DMS79 (cell line): ENCODE measurements around the gene TMCO5A.
"Not testable (repeated sequence)": the region's sequence is repeated elsewhere in the genome, so short reads cannot be mapped to it uniquely, and the experiment has no call there.

ENCODE experiments used
- DNase-seq: peaks from one replicate; lab custom pipeline; 2025; lab: John Stamatoyannopoulos, UW

The TMCO5A gene

DNA sequence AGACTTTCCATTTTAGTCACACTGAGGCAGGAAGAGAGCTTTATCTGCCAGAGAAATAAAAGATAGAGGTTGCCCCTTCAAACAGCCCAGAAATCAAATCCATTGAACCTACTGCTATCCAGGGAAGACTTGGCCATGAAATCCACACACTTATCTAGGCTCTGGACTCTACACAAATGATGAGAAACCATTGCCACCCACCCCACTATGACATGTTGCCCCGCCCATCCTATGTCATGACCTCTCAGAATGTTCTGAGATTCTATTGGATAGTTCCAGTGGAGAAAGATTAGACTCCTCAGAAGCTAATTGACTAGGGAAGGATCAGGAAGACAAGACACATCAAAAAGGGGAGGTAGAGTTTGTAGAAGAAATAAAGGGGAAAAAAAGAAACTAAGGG, at the start of gene TMCO5A:
TMCO5A (plus strand) TSS at position 301 of the 400 bp plus-strand sequence. CDS start 1,684 bp downstream, outside the sequence.
- no peak for DNase-seq

DNA sequence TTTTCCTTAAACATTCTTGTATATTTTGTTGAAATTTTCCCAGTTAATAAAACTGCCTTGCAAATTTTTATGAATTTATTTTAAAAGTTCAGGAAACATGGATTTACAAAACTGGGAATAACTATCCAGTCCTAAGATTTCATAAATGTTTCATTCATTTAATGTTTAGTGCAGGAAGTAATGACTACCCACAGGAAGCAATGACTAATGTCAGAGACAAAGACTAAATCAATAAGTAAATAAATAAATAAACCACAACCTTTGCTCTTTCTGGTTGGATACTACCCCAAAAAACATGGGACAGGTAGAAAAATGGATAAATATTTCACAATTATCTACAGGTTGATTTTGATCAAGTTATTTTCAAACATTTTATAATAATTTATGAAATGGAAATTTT, 48.8 kb upstream of the TMCO5A start:
- DNase-seq = no peak

DNA sequence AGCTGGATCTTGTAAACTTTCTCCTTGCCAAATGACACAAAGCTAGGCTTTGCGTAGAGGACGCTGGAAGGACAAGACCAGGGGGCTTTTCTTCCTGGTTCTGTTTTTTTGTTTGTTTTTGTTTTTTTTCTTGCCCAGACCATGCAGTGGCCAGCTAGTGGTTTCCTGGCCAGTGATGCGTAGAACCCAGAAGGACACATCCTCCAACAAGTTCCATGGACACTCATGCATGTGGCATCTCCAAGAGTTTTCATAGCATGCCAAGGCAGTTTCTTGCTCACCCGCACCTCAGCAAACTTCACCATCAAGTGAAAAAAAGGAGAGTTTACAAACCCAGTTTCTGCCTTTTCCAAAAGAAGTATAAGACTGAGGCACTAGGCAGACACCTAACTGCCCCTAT, 46.1 kb upstream of the TMCO5A start:
- no peak for DNase-seq

DNA sequence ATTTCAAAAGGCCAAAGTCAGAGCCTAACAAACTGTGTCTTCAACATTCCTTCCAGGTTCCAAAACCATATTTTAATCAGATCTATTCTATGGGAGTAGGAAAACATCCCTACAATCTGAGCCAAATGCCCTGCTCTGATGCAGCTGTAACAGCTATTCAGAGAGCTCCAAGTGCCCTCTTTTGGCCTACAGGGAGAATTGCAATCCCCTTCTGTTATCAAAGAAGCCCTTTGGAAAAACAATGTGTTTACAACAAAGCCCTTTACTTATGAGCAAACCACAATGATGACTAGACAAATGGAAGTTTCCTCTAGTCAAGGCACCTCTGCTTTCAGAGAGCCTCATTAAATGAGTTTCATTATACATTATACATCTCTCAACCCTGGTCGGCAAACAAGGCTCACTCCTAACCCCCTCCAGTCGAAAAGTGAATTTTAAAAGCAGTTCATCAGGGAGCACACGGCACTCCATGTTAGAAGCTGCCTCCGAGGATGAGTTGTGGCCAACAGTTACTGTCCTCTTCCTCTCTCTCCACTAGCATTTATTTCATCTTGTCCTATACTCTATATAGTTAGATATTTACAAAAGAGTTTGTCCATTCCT, 42.6 kb upstream of the TMCO5A start:
- peak; percentile 0 for DNase-seq

DNA sequence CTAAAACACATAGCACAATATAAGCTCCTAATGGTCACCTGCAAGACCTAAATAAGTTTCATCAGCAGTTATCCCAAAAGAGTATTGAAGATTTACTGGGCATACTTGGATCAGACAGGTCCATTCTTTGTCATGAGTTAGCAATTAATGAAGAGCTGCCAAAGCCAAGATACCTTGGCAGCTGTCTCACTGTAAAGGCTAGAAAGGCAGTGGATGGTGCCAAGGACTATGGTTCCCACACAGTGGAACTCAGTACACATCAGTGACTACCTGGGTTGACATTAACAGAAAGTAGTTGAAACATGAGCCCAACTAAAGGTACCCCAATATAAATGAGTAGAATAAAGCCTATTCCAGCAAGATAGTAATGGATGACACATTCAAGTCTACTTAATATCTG, 41.1 kb upstream of the TMCO5A start:
- no peak for DNase-seq

DNA sequence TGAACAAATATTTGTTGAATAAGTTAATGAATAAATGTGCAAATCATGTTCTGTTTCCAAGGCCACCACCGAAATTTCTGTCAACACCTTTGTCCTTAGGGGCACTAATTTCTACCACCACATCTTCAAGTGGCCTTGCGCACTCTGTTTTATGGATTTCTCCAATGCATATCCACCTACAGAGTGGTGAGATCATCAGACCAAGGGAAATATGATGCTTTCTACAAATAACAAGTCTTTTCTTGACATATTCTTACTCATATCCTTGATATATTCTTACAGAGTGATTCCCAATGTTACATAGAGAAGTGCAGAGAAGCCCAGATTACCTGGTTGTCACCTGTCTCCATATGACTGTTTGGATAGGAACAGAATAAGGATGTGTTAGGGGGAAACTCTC, 36.1 kb upstream of the TMCO5A start:
- no peak for DNase-seq

DNA sequence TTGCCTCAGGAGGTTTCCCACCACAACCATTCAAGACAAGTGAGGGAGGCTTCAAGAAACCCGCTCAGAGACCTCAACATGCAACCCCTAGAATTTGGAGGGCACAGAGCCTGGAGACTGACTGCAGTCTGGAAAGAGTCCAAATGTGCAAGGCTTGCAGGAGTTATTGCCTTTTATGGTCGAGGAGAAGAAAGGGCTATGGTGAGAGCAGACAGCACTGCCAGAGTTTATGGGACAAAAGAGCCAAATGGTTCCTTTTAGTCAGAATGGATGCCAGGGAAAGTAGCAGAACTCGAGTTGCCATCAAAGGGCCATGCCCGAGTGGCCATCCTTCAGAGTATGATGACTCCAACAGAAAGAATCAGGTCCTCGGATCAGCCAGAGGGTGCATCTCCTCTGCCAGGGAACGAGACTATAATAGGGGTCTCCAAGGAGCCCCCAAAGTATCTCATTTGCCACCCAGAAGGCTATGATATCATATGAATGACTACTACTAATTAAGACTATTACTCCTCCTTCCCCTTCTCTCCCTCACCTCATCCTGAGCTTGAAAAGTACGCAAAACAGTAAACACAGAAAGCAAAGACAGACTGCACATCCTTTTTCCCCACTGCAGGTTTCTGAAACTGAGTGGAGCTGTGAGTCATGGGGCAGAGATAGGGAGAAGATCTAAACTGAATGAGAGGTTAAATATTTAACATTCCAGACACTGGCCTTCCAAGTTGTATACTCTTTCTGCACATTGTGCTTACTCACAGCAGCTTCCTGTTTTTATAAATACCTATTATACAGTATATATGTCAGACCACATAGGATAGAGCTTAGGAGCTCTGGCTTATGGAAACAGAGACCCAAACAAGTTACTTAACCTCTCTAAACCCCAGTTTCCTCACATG, 33.9 kb upstream of the TMCO5A start:
- DNase-seq = no peak

DNA sequence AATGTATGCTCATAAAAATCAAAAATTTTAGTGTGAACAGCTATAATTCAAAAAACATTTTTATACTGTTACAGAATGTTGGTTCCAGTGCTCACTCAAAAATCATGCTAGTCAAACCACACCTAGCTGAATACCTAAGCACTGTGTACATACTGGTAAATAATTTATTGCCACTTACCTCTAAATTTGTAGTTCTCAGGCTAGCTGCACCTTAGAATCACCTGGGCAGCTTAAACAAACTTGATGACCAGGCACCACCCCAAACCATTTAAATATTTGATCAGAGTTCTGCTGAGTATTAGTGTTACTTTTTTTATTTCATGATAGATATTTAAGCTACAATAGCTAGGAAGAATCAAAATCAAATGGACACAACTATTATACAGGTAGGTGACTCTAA, 32.3 kb upstream of the TMCO5A start:
- no peak for DNase-seq

DNA sequence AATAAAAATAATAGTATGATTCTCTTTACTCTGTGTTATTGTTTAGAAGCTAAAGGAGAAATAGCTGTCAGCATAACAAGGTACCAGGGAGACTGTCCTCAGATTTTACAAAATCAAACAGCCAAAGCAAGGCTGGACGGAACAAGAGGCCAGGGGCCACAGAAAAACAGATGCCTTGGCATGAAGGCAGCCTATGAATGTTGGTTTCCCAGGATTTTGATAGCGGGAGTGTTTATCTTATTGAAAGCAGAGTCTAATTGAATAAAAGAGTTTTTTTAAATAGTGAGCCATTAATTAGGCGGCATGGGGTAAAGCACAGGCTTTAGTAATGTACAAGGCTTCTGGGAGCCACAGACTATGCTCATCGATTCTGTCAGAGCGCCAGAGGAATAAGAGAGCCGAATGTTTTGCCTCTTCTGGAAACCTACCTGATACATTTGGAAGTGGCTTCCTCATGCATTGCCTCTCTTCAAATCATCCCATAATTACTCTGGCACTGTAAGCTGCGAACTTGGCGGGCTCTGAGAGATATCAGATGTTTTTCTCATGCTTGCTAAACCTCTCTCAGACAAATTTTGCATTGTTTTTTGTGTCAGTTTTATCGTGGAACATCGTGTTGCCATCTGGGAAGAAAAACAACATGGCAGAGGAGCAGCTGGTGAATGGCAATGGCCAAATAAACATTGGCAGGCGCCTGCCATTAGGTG, 30.4 kb upstream of the TMCO5A start:
- no peak for DNase-seq

DNA sequence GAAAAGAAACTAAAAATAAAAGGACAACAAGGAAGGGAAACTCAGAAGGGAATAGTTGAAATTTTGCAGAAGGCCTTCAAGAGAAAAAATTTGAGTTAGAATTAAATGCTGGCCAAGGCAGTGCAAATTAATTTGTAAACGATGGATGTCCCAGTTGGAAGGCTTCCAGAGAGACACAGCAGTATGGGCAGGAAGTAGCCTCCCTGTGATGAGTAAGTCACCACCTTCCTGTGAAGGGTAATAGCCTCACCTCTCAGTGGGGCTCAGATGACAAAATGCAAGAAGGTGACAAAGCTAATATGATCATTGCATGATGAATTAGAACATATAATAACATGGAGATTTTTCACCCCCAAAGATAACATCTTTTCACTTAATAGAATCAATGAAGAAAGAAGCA, 27.3 kb upstream of the TMCO5A start:
- DNase-seq = no peak

DNA sequence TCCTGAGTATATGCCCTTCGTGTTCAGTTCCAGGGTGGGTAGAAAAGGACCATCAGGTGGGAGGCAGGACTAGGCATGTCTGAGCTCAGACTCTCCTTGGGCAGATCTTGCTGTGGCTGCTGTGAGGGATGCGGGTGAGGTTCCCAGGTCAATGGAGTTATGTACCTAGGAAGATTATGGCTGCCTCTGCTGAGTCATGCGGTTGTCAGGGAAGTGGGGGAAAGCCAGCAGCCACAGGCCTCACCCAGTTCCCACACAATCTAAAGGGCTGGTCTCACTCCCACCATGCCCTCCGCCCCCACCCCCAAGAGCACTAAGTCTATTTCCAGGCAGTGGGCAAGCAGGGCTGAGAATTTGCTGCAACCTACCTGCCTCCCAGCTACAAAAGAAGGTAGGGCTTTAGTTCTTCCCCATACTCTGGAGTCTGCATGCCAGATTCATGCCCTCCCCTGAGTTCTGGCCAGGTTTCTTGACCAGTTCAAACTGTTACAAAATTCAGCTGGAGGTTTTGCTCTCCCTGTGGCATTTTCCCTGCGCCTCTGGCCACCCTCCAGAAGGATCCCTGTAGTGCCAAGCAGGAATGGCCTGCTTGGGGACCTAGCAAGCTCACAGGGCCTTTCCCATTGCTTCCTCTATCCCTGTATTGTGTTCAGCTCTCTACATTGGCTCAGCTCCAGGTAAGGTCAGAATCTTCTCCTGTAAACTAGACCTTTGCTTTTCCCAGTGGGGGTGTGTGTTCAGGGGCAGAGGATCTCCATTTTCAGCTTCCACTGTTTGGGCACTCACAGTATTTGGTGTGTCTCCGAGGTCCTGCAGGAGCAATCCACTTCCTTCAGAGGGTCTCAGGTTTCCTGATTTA, 12.7 kb upstream of the TMCO5A start:
- no peak for DNase-seq

DNA sequence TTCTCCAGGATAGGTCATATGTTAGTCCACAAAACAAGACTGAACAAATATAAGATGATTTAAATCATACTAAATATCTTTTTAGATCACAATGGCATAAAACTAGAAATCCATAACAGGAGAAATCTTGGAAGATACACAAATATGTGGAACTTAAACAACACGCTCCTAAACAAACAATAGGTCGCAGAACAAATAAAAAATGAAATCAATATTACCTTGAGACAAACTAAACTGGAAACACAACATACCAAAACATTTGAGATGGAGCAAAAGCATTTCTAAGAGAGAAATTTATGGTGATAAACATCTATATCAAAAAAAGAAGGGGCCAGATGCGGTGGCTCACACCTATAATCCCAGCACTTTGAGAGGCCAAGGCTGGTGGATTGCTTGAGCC, 8.3 kb upstream of the TMCO5A start:
- DNase-seq = no peak

DNA sequence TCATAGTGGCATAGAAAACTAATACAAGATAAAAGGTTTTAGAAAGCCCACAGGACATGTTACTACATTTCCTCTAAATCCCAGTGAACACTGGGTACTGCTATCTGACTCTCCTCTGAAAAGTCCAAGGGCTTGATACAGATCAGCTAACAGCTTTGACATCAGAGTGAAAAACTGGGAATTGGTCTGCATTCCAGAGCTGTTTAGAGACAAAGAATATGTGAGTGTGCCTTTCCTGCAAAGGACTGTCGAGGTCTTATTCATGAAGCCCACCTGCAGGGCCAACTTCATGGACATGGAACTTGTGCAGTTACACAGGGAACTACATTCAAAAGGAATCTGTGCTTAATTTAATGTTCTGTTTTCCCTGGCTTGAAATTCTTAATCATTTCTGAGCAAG, 5.2 kb upstream of the TMCO5A start:
- no peak for DNase-seq

DNA sequence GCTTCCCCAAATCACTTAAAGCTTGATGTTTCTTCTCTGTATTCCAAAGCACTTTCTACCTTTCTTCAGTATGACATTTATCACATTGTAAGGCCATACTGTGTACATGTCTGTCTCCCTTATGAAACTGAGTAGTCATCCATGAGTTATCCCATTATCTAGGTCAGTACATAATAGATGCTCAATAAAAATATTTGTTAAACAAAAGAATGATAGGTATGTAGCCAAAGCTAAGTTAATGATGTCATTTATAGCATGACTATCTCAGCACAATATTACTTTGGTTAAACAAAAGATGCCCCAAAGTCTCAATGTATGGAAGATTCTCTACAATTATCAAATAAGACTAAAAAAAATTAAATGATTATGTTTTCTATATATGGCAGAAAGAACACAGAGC, 3.1 kb upstream of the TMCO5A start:
- DNase-seq = no peak

DNA sequence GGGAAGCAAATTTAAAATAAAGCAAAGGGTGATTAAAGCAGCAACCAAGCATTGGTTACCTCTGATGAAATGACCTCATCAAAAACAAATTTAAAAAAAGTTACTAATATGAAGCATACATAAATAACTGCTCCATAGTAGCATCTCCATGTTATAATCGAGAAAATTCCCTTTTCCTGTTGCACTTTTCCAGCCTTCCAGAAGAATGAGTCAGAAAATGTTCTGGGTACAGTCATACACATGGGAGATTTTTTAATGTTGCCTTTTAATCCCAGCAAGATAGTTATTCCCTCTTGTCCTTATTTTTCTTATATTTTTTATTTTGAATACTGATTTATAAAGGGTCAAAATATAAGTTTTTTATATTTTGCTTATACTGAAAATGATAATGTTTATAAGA, 2.6 kb upstream of the TMCO5A start:
- DNase-seq = no peak

DNA sequence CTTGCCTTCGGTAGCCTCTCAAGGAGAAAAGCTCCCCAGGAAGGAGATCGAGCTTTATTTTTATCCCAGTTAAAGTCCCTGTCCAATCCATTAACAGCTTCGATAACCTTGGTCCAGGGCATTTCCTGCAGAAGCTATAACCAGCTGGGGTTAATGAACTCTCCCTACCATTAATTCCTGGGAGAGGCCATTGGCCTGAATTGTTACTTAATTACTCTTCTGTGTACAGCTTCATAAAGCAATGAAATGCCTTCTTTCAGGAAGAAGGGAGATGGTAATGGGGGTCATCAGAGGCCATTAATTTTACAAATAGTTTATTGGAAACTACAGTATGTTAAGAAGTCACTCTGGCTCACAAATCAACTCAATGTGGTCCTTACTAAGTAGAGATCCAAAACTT, 1.9 kb upstream of the TMCO5A start:
- DNase-seq = no peak

DNA sequence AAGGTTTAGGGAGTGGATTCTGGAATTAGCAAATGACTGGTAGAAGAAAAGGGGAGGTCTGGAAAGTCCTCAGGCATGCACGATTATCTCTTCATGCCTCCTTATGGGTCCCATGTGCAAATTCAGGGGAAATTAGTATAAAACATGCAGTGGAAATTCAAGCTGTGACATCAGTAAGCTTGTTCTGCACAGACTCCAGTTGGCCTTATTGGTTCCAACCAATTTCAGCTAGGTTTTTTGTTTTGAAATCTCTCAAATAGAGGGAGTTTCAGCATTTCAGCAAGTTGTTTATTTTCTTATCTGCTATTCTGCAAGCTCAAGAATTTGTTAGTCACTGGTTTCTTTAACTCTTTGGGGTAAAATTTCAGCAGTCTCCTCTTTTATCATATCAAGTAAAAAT, 774 bp upstream of the TMCO5A start:
- DNase-seq = no peak

DNA sequence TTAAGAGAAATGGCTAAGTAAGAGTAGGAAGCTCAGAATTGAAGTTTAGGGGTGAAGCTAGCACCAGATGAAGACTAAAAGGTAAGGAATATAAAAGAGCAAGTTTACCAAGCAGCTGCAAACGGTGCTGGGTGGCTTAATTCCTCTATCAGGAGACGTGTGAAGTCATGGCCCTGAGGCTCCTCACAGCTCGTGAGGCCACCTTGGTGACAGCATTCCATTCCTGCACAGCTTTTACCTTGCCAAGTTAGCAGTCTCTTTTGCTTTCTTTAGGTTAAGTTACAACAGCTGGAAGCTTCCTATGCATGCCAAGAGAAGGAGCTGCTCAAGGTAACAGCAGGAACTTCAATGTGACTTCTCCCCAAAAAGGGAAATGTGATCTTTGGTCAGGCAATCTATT, 6.4 kb downstream of the TMCO5A start:
- DNase-seq = no peak

DNA sequence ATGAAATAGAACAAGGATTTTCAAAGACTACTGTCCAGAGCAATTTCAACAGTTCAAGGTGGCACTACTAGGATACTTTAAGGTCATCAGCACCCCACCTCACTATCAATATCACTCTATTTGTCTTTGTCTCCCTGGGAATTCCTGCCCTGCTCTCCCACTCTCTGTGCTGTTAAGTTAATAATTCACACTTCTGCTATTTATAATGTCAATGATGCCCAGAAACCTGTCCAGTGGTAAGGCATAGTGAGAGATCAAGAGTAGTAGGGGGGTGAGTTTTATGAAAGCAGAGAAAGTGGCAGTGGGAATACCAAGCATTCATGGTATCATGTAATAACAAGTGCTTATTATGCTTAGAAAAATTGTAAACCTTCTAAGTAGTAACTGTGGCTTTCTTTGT, 7.3 kb downstream of the TMCO5A start:
- DNase-seq = no peak

DNA sequence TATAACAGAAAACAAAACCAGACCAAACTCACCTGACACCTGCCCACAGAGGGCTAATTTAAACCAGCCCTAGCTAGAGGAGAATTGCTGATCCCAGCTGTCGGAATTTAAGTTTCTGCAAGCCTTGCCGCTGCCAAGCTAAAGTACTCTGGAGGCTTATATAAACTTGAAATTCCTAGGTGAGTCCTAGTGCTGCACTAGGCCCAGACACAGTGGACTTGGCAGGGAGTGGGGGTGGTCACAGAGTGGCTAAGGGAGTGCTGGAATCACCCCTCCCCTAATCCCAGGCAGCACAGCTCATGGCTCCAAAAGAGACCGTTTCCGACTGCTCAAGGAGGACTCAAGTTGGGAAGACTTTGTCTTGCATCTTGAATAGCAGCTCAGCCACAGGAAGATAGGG, 17.6 kb downstream of the TMCO5A start:
- DNase-seq = no peak

DNA sequence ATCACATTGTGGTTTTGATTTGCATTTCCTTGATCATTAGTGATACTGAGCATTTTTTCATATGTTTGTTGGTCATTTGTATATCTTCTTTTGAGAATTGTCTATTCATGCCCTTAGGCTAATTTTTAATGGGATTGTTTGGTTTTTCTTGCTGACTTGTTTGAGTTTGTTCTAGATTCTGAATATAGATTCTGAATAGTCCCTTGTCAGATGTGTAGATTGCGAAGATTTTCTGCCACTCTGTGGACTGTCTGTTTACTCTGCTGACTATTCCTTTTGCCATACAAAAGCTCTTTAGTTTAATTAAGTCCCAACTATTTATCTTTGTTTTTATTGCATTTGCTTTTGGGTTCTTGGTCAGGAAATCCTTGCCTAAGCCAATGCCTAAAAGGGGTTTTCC, 26.3 kb downstream of the TMCO5A start:
- DNase-seq = not testable (repeated sequence)

DNA sequence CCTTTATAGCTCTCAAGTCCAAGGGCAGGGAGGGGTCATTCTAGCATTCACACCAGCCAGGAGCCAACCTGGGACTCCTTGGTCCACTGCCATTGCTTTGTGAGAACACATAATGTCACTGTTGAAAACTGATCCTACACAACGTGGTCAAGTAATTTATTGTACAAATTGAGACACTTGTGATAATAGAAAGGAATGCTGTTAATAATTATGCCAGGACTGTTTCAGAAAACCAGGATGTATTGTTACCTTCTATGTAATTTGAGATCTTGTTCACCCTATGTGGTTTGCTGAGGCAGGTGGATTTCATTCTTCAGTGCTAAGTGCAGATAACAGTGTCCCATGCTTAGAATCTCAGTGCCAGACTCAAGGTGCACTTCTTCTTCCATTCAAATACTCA, 33.3 kb downstream of the TMCO5A start:
- DNase-seq = no peak
